C4-2B (cell line): ENCODE measurements around the gene SCUBE2.

Experiments
- H3K27ac ChIP-seq: fragments of 450-650 bp; 2 replicates; pipeline ENCODE4 v1.5.1; 2017
- CTCF ChIP-seq: fragments of 450-650 bp; conservative IDR thresholded peaks from 2 replicates; pipeline ENCODE4 v1.5.1; 2017; ENCODE audit warnings: mild to moderate bottlenecking
- ZFX ChIP-seq: fragments of 450-650 bp; IDR thresholded peaks from 2 replicates; pipeline ENCODE4 v1.6.1; 2017

SCUBE2 gene

GRCh38 chr11:9096427-9096826 lies 5.0 kb upstream of the SCUBE2 start:
- TF ChIP-seq ZFX (no peak), CTCF (no peak)
- H3K27ac ChIP-seq: no peak overlapping the region

GRCh38 chr11:9095421-9095820 lies 4.0 kb upstream of the SCUBE2 start:
- peak; percentile 9; the same call in 1 of the 2 replicates for TF ChIP-seq CTCF
- TF ChIP-seq ZFX: no peak
- no peak overlapping the region for H3K27ac ChIP-seq

- H3K27ac ChIP-seq: no peak overlapping the region
- no peak for TF ChIP-seq CTCF
- TF ChIP-seq ZFX: no peak
Measured at GRCh38 chr11:9094420-9094819, 3.0 kb upstream of the SCUBE2 start.

GRCh38 chr11:9092853-9093778 lies 1.7 kb upstream of the SCUBE2 start:
- TF ChIP-seq ZFX (no peak), CTCF (peak; percentile 60)
- H3K27ac ChIP-seq: no peak overlapping the region

GRCh38 chr11:9092072-9092471 lies 673 bp upstream of the SCUBE2 start:
- TF ChIP-seq CTCF (no peak), ZFX (no peak)
- no peak overlapping the region for H3K27ac ChIP-seq

- TF ChIP-seq CTCF (no peak), ZFX (no peak)
- no peak overlapping the region for H3K27ac ChIP-seq
Measured at GRCh38 chr11:9090488-9091043, 833 bp downstream of the SCUBE2 start.

GRCh38 chr11:9089636-9090035 lies 1.8 kb downstream of the SCUBE2 start:
- peak overlapping the region; percentile 76 for H3K27ac ChIP-seq

More at GRCh38 chr11:9089636-9090035, 1.8 kb downstream of the SCUBE2 start:
- no peak for TF ChIP-seq CTCF
- no peak for TF ChIP-seq ZFX
